ENCODE data around the gene LSM4.
A peak's percentile ranks its signal among the peaks of the same experiment; 100 is the strongest.

GRCh38 chr19:18274781-18275356, 48.0 kb downstream of the LSM4 start:
- TF ChIP-seq, protein P1, sequence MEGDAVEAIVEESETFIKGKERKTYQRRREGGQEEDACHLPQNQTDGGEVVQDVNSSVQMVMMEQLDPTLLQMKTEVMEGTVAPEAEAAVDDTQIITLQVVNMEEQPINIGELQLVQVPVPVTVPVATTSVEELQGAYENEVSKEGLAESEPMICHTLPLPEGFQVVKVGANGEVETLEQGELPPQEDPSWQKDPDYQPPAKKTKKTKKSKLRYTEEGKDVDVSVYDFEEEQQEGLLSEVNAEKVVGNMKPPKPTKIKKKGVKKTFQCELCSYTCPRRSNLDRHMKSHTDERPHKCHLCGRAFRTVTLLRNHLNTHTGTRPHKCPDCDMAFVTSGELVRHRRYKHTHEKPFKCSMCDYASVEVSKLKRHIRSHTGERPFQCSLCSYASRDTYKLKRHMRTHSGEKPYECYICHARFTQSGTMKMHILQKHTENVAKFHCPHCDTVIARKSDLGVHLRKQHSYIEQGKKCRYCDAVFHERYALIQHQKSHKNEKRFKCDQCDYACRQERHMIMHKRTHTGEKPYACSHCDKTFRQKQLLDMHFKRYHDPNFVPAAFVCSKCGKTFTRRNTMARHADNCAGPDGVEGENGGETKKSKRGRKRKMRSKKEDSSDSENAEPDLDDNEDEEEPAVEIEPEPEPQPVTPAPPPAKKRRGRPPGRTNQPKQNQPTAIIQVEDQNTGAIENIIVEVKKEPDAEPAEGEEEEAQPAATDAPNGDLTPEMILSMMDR (IDR thresholded peaks at IDR 0.05), result peak in 3 of 5 experiments; percentile 9 to 44 (median 38)
- TF ChIP-seq POLR2A (IDR thresholded peaks at IDR 0.05), result peak; percentile 51
